Panc1 (cell line): ENCODE data around the gene LIMK2.

Experiments
- CTCF ChIP-seq: fragments of 450-650 bp; IDR thresholded peaks from 2 replicates; pipeline ENCODE4 v1.5.1; 2017; ENCODE audit warnings: mild to moderate bottlenecking
- SIN3A ChIP-seq: IDR thresholded peaks from 2 replicates; pipeline ENCODE4 v1.6.1; 2012; ENCODE audit warnings: low read depth, mild to moderate bottlenecking, low read length, moderate library complexity, borderline replicate concordance; ENCODE audit not compliant: insufficient read depth
- TCF7L2 ChIP-seq: IDR thresholded peaks from 2 replicates; pipeline ENCODE4 v1.6.1; 2011; ENCODE audit warnings: mild to moderate bottlenecking, low read depth, low read length, inconsistent platforms

GRCh38 chr22:31173386-31174145, 38.5 kb upstream of the LIMK2 start:
- no peak for TF ChIP-seq TCF7L2
- TF ChIP-seq CTCF = no peak
- TF ChIP-seq SIN3A = no peak
